Colonic mucosa (tissue), 4 donors: Measurements from ENCODE around the gene HNRNPCL1. TPM values are rescaled to one million over a fixed set of nuclear protein-coding genes. Genes with fewer than 3 reads are reported as not detected.
"Not testable (repeated sequence)": the region's sequence is repeated elsewhere in the genome, so short reads cannot be mapped to it uniquely, and the experiment has no call there.

Experiments used
- DNase-seq: peaks from one replicate; pipeline ENCODE4 v3.0.0-alpha.2; 2020
- H3K27ac ChIP-seq: fragments of 200-600 bp; one replicate; pipeline ENCODE4 v1.8.0; 2021
- H3K27me3 ChIP-seq: fragments of 200-600 bp; one replicate; pipeline ENCODE4 v1.8.0; 2021
- H3K36me3 ChIP-seq: fragments of 200-600 bp; one replicate; pipeline ENCODE4 v1.8.0; 2021
- H3K4me1 ChIP-seq: fragments of 200-600 bp; one replicate; pipeline ENCODE4 v1.8.0; 2021; ENCODE audit warnings: mild to moderate bottlenecking
- H3K4me3 ChIP-seq: fragments of 200-600 bp; one replicate; pipeline ENCODE4 v1.8.0; 2021
- H3K9ac ChIP-seq, 2 donors: one replicate each; pipeline ENCODE4 v1.7.0; 2013; ENCODE audit warnings: control low read depth in 2 of 2, low read depth in 2 of 2, low read length in 2 of 2
- H3K9me3 ChIP-seq: fragments of 200-600 bp; one replicate; pipeline ENCODE4 v1.8.0; 2021
- intact Hi-C: fragments of 100-400 bp; cut with DNase I; formaldehyde crosslinking; loops from one replicate; pipeline ENCODE4 v1.14.1; 2022
- total RNA-seq, 2 donors: library from RNA; stranded (reverse); fragmentation: NEBNext Ultra II Directional in 1 of 2; extraction: Animal tissue kit (Norgen Biotek cat#: 25700) in 1 of 2; gene quantifications; one replicate each; pipeline ENCODE4 v1.2.1, GENCODE V29; 2021
- TF ChIP-seq, protein P1 (sequence below): fragments of 200-600 bp; IDR thresholded peaks from one replicate; pipeline ENCODE4 v1.8.0; 2022; ENCODE audit warnings: antibody characterized with exemption, mild to moderate bottlenecking
- donor health status: healthy.
- donor health status: DM: no; HTN: no; CAD: no.
- donor health status: DM: no; HTN: no; CAD: no.

Gene HNRNPCL1
- not detected for total RNA-seq

DNA sequence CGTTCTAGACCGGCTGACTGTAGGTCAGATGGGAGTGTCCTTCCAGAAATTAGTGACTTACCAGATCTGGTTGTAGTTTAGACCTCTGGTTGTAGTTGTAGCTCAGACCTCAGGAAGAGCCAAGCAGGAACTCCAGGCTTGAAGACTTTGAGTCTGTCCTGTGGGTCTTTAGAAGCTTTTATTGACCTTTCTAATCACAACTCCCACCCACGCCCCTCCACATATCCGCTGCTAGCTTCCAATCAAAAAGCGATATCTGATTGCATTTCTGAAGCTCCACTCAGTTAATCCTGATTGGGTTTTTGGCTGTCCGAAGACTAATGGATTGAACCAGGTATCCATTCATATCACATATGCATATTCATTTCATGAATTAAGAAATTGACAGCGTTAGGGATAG, at the start of gene HNRNPCL1:
HNRNPCL1 (minus strand) TSS at position 101 of the 400 bp plus-strand sequence. CDS start 431 bp downstream, outside the sequence.
- H3K9me3 ChIP-seq, H3K36me3 ChIP-seq, H3K27ac ChIP-seq, H3K4me3 ChIP-seq, H3K27me3 ChIP-seq, H3K4me1 ChIP-seq, intact Hi-C loops, H3K9ac ChIP-seq, DNase-seq: not testable (repeated sequence)

DNA sequence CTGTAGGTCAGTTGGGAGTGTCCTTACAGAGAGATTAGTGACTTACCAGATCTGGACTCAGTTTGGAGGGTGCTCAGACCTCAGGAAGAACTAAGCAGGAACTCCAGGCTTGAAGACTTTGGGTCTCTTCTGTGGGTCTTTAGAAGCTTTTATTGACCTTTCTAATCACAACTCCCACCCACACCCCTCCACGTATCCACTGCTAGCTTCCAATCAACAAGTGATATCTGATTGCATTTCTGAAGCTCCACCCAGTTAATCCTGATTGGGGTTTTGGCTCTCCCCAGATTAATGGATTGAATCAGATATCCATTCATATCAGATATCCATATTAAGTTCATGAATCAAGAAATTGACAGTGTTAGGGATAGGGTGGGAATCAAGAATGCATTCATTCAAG, 49.6 kb upstream of the HNRNPCL1 start, which contains the start of gene PRAMEF10:
PRAMEF10 (minus strand) TSS at position 101 of the 400 bp plus-strand sequence. CDS start 2,423 bp downstream, outside the sequence.
- H3K36me3 ChIP-seq, H3K9me3 ChIP-seq, H3K27ac ChIP-seq, H3K27me3 ChIP-seq, DNase-seq, H3K4me1 ChIP-seq, H3K9ac ChIP-seq, intact Hi-C loops, H3K4me3 ChIP-seq: not testable (repeated sequence)

DNA sequence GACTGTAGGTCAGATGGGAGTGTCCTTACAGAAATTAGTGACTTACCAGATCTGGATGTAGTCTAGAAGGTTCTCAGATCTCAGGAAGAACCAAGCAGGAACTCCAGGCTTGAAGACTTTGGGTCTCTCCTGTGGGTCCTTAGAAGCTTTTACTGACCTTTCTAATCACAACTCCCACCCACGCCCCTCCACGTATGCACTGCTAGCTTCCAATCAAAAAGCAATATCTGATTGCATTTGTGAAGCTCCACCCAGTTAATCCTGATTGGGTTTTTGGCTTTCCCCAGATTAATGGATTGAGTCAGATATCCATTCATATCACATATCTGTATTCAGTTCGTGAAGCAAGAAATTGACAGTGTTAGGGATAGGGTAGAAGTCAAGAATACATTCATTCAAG, 37.6 kb upstream of the HNRNPCL1 start, which contains the start of gene PRAMEF4:
PRAMEF4 (minus strand) TSS at position 101 of the 400 bp plus-strand sequence. CDS start 2,807 bp downstream, outside the sequence.
- intact Hi-C loops, DNase-seq, H3K9me3 ChIP-seq, H3K4me1 ChIP-seq, H3K27me3 ChIP-seq, H3K27ac ChIP-seq, H3K36me3 ChIP-seq, H3K9ac ChIP-seq, H3K4me3 ChIP-seq: not testable (repeated sequence)

DNA sequence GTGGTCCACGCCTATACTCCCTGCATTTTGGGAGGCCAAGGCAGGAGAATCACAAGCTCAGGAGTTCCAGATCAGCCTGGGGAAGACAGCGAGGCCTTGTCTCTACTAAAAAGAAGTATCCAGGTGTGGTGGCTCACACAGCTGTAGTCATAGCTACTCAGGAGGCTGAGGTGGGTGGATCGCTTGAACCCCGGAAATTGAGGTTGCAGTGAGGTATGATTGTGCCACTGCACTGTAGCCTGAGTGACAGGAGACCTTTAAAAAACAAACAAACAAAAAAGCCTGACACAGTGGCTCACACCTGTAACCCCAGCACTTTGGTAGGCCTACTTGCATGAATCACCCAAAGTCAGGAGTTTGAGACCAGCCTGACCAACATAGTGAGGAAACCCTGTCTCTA, 29.9 kb upstream of the HNRNPCL1 start:
- H3K9ac ChIP-seq, intact Hi-C loops, H3K36me3 ChIP-seq, DNase-seq, H3K4me3 ChIP-seq, H3K9me3 ChIP-seq, H3K27me3 ChIP-seq, H3K27ac ChIP-seq, H3K4me1 ChIP-seq: not testable (repeated sequence)

DNA sequence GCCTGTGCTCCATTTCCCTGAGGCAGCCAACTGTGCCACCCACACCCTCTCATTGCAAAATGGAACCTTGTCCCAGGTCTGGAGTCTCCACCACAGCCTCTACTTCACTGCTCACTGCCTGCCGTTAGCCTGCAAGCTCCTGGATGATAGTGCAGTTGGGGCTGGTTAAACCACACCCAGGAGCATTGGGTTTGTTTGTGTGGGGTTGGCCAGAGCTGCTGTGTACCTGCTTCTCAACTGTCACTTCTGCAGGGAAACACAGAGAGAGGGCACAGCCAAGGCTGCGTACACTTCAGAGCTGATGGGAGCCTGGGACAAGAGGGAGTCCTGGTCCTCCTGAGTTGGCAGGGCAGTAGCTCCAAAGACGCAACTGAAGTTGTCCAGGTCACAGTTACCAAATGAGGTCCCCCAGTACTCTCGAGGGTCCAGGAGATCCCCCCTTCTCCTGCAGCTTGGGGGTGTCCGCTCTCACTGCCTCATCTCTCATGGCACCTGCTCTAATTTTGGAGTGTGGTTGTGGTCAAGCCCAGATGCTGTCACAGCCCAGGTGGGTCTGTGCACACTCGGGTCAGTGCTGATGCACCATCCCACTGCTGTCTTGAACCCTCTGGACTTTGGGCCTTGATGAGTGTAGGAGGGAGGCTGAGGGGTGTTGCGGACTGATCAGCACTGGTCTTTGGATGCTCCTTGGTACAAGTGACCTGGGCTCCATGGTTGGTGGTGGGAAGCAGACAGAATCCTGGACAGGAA, 14.8 kb upstream of the HNRNPCL1 start:
- H3K9ac ChIP-seq, result not testable (repeated sequence)

DNA sequence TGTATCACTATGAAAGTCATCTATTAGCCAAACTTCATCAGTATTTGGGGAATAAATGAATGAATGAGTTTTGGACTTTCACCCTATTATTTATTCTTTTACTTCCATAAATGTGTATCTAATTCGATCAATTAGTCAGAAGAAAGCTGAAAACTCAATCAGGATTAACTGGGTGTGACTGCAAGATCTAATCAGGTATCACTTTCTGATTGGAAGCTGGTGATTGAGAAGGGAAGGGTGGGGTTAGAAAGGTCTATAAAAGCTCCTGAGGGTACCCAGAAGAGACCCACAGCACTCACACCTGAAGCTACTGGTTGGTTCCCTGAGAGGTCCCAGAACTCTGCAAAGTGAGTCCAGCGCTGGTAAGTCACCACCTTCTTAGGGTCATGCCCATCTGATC, 8.3 kb upstream of the HNRNPCL1 start, which contains the start of gene PRAMEF2:
PRAMEF2 (plus strand) TSS at position 301 of the 400 bp plus-strand sequence. CDS start 1,924 bp downstream, outside the sequence.
- H3K9me3 ChIP-seq, H3K27ac ChIP-seq, H3K4me3 ChIP-seq, H3K4me1 ChIP-seq, H3K36me3 ChIP-seq, H3K27me3 ChIP-seq, H3K9ac ChIP-seq, intact Hi-C loops, DNase-seq: not testable (repeated sequence)

More for the DNA sequence above, 14.8 kb upstream of the HNRNPCL1 start:
- DNase-seq, H3K27ac ChIP-seq, H3K4me1 ChIP-seq, H3K9me3 ChIP-seq, intact Hi-C loops, H3K27me3 ChIP-seq, H3K4me3 ChIP-seq, H3K36me3 ChIP-seq: not testable (repeated sequence)

DNA sequence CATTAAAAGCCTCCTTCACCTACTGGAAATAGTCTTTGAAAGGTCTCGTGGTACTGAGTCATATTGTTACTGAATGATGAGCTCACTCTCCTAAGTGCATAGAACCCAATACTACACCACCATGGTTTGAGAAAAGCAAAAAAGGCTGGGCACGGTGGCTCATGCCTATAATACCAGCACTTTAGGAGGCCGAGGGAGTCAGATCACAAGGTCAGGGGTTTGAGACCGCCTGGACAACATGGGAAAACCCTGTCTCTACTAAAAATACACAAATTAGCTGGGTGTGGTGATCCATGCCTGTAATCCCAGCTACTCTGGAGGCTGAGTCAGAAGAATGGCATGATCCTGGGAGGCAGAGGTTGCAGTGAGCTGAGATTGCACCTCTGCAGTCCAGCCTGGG, 3.3 kb upstream of the HNRNPCL1 start:
- TF ChIP-seq, protein P1, sequence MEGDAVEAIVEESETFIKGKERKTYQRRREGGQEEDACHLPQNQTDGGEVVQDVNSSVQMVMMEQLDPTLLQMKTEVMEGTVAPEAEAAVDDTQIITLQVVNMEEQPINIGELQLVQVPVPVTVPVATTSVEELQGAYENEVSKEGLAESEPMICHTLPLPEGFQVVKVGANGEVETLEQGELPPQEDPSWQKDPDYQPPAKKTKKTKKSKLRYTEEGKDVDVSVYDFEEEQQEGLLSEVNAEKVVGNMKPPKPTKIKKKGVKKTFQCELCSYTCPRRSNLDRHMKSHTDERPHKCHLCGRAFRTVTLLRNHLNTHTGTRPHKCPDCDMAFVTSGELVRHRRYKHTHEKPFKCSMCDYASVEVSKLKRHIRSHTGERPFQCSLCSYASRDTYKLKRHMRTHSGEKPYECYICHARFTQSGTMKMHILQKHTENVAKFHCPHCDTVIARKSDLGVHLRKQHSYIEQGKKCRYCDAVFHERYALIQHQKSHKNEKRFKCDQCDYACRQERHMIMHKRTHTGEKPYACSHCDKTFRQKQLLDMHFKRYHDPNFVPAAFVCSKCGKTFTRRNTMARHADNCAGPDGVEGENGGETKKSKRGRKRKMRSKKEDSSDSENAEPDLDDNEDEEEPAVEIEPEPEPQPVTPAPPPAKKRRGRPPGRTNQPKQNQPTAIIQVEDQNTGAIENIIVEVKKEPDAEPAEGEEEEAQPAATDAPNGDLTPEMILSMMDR, result no peak
- intact Hi-C loops, result no loop called here
- no peaks in the 10 kb centered on the region for H3K36me3 ChIP-seq
- no peaks in the 10 kb centered on the region for H3K27me3 ChIP-seq
- H3K9me3 ChIP-seq, result no peaks in the 10 kb centered on the region
- H3K4me3 ChIP-seq, result no peak overlapping the region
- no peaks in the 10 kb centered on the region for H3K4me1 ChIP-seq
- DNase-seq, result no peak
- H3K9ac ChIP-seq, result no peak overlapping the region
- H3K27ac ChIP-seq, result no peak overlapping the region

DNA sequence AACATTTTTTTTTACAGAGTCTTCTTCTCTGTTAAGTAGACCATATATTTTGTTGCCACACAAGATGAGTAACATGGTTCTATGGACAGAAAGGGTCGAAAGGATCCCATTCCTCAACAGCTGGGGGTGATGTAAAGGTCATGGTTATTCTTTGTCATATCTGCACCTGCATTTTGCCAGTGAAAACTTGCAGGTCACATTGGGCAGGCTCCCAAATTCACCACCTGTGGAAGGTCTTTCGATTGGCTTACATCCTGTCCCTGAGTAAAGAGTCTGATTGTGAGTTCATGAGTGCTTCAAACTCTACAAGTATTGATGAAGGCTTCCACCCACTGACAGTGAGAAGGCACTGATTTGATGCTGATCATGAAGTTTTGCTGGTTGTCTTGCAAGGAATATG, 15.3 kb downstream of the HNRNPCL1 start:
- H3K9me3 ChIP-seq, intact Hi-C loops: not testable (repeated sequence)

DNA sequence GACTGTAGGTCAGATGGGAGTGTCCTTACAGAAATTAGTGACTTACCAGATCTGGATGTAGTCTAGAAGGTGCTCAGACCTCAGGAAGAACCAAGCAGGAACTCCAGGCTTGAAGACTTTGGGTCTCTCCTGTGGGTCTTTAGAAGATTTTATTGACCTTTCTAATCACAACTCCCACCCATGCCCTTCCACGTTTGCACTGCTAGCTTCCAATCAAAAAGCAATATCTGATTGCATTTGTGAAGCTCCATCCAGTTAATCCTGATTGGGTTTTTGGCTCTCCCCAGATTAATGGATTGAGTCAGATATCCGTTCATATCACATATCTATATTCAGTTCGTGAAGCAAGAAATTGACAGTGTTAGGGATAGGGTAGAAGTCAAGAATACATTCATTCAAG, 17.2 kb downstream of the HNRNPCL1 start, which contains the start of gene PRAMEF11:
PRAMEF11 (minus strand) TSS at position 101 of the 400 bp plus-strand sequence. CDS start 2,621 bp downstream, outside the sequence.
- not testable (repeated sequence) for H3K4me3 ChIP-seq

More for the DNA sequence above, 15.3 kb downstream of the HNRNPCL1 start:
- not testable (repeated sequence) for H3K27ac ChIP-seq, H3K27me3 ChIP-seq, H3K9ac ChIP-seq, H3K4me1 ChIP-seq, H3K36me3 ChIP-seq, H3K4me3 ChIP-seq, DNase-seq

DNA sequence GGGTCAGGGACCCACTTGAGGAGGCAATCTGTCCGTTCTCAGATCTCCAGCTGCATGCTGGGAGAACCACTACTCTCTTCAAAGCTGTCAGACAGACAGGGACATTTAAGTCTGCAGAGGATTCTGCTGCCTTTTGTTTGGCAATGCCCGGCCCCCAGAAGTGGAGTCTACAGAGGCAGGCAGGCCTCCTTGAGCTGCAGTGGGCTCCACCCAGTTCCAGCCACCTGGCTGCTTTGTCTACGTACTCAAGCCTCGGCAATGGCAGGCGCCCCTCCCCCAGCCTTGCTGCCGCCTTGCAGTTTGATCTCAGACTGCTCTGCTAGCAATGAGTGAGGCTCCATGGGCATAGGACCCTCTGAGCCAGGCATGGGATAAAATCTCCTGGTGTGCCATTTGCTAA, 29.5 kb downstream of the HNRNPCL1 start:
- H3K36me3 ChIP-seq, H3K4me3 ChIP-seq, H3K27me3 ChIP-seq, H3K4me1 ChIP-seq, H3K9me3 ChIP-seq, H3K27ac ChIP-seq, intact Hi-C loops, H3K9ac ChIP-seq, DNase-seq: not testable (repeated sequence)

More for the DNA sequence above, 17.2 kb downstream of the HNRNPCL1 start, which contains the start of gene PRAMEF11:
- H3K27me3 ChIP-seq, H3K4me1 ChIP-seq, H3K27ac ChIP-seq, H3K9me3 ChIP-seq, DNase-seq, H3K9ac ChIP-seq, intact Hi-C loops, H3K36me3 ChIP-seq: not testable (repeated sequence)
